ENCODE measurements around the gene COL27A1.
"Not testable (repeated sequence)": the region's sequence is repeated elsewhere in the genome, so short reads cannot be mapped to it uniquely, and the experiment has no call there.

GRCh38 chr9:114323849-114324248 is 168.5 kb downstream of the COL27A1 start:
- not testable (repeated sequence) for TF ChIP-seq CTCF (optimal IDR thresholded peaks at IDR 0.05 in 1 of 3, IDR thresholded peaks at IDR 0.05 in 1 of 3, conservative IDR thresholded peaks at IDR 0.05 in 1 of 3; ENCODE audit: extremely low read depth in 1 of 3, insufficient read depth in 2 of 3, low read length in 3 of 3); EZH2 (IDR thresholded peaks at IDR 0.05; ENCODE audit: low read length)

Measured in keratinocyte (primary cell).